Peyer's patch (tissue), 4 donors: ENCODE measurements around the gene ABR.

Experiments
- CTCF ChIP-seq, 6 experiments: fragments of 450-650 bp in 4 of 6; fragments of 200-600 bp in 2 of 6; sonication (generic) in 1 of 6; IDR thresholded peaks; one replicate each; pipeline ENCODE4 v1.5.1; 2017 to 2019; ENCODE audit warnings: antibody characterized with exemption in 6 of 6, mild to moderate bottlenecking in 3 of 6, moderate library complexity in 1 of 6
- POLR2A ChIP-seq, 2 donors: fragments of 450-650 bp; IDR thresholded peaks; one replicate each; pipeline ENCODE4 v1.5.1; 2017; ENCODE audit warnings: antibody characterized with exemption in 2 of 2, mild to moderate bottlenecking in 2 of 2, moderate library complexity in 2 of 2

GRCh38 chr17:1216217-1217088, 36.7 kb upstream of the ABR start:
- TF ChIP-seq POLR2A (IDR thresholded peaks at IDR 0.05) = no peak
- no peak for TF ChIP-seq CTCF (IDR thresholded peaks at IDR 0.05)
